ENCODE results near the gene LIX1. TPM values are rescaled to one million over a fixed set of nuclear protein-coding genes. Genes with fewer than 3 reads are reported as not detected.
"Not testable (repeated sequence)": the region's sequence is repeated elsewhere in the genome, so short reads cannot be mapped to it uniquely, and the experiment has no call there.

The LIX1 gene
- total RNA-seq, 1 donor = not detected

DNA sequence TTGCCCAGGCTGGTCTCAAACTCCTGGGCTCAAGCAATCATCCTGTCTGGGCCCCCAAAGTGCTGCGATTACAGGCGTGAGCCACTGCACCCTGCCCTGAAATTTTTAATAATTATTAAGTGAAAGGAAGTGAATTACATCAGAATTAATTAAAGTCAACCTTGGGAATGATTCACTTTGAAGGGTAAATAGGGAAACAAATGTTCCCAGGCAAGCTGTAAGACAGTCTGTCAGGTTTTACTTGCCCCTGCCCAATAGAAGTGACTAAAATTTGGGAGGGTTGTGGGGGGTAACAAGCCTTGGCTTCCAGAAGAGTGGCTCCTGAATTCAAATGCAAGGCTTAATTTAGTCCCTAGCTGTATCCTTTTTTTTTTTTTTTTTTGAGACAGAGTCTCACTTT is 1.3 kb upstream of the LIX1 start:
- no peak for DNase-seq (ENCODE audit: low read depth in 2 of 3, low spot score in 2 of 3)

DNA sequence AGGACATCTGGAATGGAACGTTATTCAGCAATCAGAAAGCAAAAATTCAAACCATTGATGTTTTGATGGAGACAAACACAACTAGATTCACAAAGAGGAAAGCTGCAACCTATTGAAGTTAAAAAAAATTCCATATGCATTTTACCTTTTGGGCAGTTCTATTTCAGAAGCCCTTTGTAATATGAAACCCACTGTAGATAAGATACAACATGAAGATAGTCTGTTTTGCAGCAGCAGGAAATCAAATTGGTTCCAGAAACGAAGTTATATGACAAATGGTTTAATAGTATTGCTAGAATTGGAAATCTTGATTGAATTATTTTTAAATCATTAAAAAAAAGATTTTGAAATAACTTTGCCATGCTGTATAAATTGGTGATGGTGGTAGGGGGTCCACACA is 872 bp downstream of the LIX1 start:
- DNase-seq (ENCODE audit: low read depth in 2 of 3, low spot score in 2 of 3) = no peak

DNA sequence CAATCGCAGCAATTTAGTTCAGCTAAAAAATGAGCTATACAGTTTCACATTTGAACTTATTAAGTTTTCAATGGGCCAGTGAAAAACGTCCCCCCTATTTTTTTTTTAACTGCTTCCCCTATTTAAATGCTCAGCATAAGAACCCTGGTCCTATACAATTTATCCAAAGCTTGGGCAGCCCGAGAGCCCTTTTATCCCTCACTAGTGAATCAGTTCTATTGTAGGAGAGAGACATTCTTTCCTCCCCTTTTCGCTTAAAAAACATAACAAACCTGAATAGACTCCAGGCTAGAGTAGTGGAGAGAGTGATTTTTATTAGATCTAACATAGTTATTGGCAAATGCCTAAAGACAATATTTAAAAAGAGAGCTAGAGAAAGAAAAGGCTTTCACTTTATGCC is 1.4 kb downstream of the LIX1 start:
- no peak for DNase-seq (ENCODE audit: low read depth in 2 of 3, low spot score in 2 of 3)

DNA sequence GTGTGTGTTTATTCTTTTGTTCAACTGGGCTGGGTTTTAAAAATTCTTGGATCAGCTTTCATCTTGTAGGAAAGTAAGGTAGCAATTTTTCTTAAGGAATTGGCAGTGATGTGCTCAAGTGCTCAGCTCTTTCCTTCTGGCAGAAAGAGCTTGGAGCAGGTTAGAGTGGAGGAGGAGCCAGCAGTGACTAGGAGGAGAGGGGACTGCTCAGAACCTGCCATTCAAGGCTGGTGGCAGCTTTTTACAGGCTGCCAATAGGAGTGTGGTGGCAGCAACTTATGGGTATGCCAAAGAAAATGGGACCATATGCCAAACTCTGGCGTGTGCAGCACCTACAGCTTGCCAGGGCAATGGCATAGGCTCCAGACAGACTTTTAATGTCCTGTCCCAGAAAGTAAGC is 2.2 kb downstream of the LIX1 start:
- DNase-seq (ENCODE audit: low read depth in 2 of 3, low spot score in 2 of 3) = not testable (repeated sequence)

DNA sequence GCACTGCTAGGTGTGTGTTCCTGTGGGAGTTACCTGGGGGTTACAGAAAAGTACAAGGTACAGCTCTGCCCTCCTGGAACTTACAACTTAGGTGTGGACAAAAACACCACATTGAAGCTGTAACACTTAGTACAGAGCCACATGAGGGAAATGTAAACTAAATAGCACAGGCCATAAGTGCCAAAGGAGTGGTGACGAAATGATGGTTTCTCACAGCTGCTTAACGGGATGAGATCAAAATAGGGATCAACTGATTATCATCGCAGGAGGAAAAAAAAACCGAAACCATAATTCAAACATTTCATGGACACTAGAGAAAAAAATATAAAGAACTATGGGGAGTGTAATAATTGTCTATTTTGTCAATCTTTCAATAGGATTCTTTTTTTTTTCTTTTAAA is 5.9 kb downstream of the LIX1 start:
- no peak for DNase-seq (ENCODE audit: low read depth in 2 of 3, low spot score in 2 of 3)

DNA sequence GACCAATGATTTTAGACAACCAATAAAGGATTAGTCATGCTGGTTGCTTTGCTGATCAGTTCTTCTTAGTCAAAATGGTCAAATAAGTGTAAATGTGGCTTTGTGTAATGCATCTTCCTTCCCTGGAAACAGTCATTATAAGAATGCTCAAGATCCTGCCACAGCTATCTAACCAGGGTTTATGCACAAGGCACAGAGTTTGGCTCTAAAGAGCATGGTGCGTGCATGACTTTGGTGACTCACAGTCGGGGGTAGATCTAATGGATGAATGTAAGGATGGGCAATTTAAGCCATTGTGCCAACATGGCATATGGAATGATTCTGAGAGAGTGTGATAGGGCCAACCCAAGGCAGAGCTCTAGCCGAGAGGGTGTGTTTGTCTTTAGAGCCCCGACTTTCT is 6.5 kb downstream of the LIX1 start:
- no peak for DNase-seq (ENCODE audit: low read depth in 2 of 3, low spot score in 2 of 3)

DNA sequence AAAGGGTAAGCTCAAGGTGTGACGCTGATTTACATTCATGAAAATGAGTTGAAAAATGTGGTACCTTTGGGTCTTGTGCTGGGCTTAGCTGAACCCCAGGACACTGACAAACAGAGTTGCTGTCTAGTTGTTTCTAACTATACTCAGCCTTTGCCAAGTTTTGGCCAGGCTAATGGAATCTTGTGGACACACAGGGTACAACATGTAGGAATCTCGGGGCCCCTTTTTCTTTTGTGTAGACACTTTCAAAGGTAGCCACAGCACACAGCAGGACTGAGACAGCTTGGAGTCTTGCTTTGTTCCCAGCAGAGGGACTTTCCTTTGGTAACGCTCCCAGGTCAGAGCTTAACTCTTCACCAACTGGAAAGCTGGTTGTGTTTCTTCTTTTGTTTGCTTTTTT is 7.8 kb downstream of the LIX1 start:
- no peak for DNase-seq (ENCODE audit: low read depth in 2 of 3, low spot score in 2 of 3)

DNA sequence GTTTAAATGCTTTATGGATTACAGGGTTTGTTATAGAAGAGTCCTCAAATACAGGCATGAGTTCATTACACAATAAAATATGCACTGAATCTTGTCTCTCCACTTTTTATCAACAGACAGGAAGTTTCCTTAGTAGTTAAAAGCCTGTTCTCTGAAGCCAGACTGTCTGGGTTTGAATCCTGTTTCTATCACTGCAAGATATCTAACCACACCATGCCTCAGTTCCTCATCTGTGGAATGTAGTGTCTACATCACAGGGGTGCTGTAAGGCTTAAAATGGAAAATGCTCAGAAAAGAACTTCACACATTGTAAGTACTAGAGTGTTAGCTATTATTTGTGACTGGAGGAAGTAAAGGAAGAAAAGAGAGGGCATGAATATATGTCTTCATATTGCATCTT is 9.3 kb downstream of the LIX1 start:
- DNase-seq (ENCODE audit: low read depth in 2 of 3, low spot score in 2 of 3) = no peak

GRCh38 chr5:97131921-97132320 is 10.5 kb downstream of the LIX1 start:
- no peak for DNase-seq (ENCODE audit: low read depth in 2 of 3, low spot score in 2 of 3)

- no peak for DNase-seq (ENCODE audit: low read depth in 2 of 3, low spot score in 2 of 3)
Observed at GRCh38 chr5:97131139-97131710, 11.2 kb downstream of the LIX1 start.

- DNase-seq (ENCODE audit: low read depth in 2 of 3, low spot score in 2 of 3) = no peak
Observed at GRCh38 chr5:97127727-97128126, 14.7 kb downstream of the LIX1 start.

DNA sequence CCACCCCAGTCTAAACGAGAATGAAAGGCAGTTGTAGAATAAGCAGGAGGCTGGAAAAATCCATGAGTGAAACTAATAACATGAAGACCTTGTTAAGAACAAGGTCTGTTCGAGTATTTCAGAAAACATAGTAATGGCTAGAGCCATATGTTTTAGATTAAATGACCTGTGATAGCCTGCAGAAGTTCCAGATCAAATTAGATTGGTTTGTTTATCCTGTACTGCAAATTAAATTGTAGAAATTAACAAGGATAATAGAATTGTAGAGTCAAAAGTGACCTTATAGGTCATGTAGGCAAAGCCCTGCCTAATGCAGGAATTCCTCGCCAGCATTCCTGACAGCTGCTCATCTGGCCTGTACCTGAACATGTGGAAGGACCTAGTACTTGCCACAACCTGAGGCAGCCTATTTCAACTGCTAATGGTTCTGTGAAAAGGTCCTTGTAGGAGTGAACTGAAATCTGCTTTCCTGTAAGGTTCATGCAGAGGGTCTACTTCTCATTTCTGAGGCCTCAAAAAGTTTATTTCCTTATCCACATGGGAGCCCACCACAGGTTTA is 17.2 kb downstream of the LIX1 start:
- no peak for DNase-seq (ENCODE audit: low read depth in 2 of 3, low spot score in 2 of 3)

GRCh38 chr5:97124335-97124734 is 18.1 kb downstream of the LIX1 start:
- DNase-seq (ENCODE audit: low read depth in 2 of 3, low spot score in 2 of 3) = no peak

- no peak for DNase-seq (ENCODE audit: low read depth in 2 of 3, low spot score in 2 of 3)
Observed at GRCh38 chr5:97121848-97122247, 20.6 kb downstream of the LIX1 start.

GRCh38 chr5:97120195-97120594 is 22.2 kb downstream of the LIX1 start:
- DNase-seq (ENCODE audit: low read depth in 2 of 3, low spot score in 2 of 3) = no peak

DNA sequence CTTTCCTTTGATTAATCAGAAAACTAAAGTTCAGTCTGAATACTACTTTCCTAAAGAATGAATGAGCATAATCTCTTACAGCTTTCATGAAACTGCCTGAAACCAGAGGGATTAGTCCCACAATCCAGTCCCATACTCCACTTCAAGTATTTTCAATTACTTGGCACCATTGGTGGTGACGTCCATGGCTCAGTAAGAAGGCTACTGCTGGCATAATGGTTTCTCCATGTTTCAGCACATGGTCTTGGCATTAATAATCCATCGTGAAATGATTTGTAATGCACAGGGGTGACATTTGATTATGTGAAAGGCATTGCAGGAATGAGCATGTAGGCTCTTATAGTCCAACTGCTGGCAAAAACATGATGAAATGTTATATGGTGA is 23.4 kb downstream of the LIX1 start:
- no peak for DNase-seq (ENCODE audit: low read depth in 2 of 3, low spot score in 2 of 3)

GRCh38 chr5:97118261-97119006 is 24.0 kb downstream of the LIX1 start:
- no peak for DNase-seq (ENCODE audit: low read depth in 2 of 3, low spot score in 2 of 3)

DNA sequence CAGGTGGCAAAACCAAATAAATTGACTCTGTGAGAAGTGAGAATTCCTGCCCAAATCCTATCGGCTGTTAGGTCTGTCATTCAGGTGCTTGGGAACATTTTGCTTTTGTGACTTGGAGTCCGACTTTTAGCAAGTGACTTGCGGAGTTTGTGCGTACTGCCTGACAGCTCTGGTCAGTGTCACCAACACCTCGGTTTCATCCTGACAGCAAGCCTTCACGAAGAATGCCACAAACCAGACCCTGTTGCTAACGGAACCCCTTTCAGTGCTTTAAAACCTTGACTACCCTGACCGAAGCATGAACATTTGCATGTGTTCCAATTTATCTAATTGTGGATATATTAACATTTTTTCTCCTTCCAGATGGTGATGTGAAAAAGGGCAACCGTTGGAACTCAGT is 26.5 kb downstream of the LIX1 start:
- DNase-seq (ENCODE audit: low read depth in 2 of 3, low spot score in 2 of 3) = no peak

- no peak for DNase-seq (ENCODE audit: low read depth in 2 of 3, low spot score in 2 of 3)
Observed at GRCh38 chr5:97112230-97112629, 30.2 kb downstream of the LIX1 start.

- DNase-seq (ENCODE audit: low read depth in 2 of 3, low spot score in 2 of 3) = no peak
Observed at GRCh38 chr5:97111616-97112015, 30.8 kb downstream of the LIX1 start.

DNA sequence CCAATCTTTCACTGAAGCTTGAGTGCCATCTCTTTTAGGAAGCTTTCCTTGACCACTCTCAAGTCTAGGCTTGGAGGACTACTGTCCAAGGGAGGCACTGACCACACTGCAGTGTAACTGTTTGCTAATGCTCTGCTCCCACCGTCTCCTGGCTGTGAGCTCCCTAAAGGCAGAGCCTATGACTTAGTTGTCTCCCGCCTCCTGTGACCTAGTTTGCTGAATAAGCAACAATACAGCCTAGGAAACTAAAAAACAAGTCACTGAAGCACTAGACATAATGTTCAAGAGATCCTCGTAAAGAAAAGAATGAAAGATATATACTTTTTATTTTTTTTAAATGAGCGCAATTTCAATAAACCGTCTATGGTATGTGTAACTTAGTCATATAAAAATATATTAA is 31.4 kb downstream of the LIX1 start:
- no peak for DNase-seq (ENCODE audit: low read depth in 2 of 3, low spot score in 2 of 3)

GRCh38 chr5:97107318-97107717 is 35.1 kb downstream of the LIX1 start:
- no peak for DNase-seq (ENCODE audit: low read depth in 2 of 3, low spot score in 2 of 3)

GRCh38 chr5:97106216-97106581 is 36.2 kb downstream of the LIX1 start:
- DNase-seq (ENCODE audit: low read depth in 2 of 3, low spot score in 2 of 3) = no peak

Data from hematopoietic multipotent progenitor cell (in vitro differentiated cells).